Small intestine (tissue), 7 donors: ENCODE data around the gene OR51V1. TPM values are rescaled to one million over a fixed set of nuclear protein-coding genes. Genes with fewer than 3 reads are reported as not detected.

Experiments
- DNase-seq, 2 donors: peaks; one replicate each; pipeline versions ENCODE4 v3.0.0 to v3.0.0-alpha.2; 2013
- FAIRE-seq: peaks from 2 replicates; lab custom pipeline; 2012; peaks lifted over from hg19 to GRCh38; lab: Jason Lieb, UNC
- H3K27ac ChIP-seq, 3 donors: one replicate each; pipeline ENCODE4 v1.5.1; 2013; ENCODE audit warnings: low read length in 2 of 3, mild to moderate bottlenecking in 2 of 3, control low read depth in 1 of 3, inconsistent platforms in 1 of 3, low read depth in 1 of 3, moderate library complexity in 1 of 3
- H3K27me3 ChIP-seq, 3 donors: one replicate each; pipeline ENCODE4 v1.6.1; 2013; ENCODE audit warnings: low read length in 3 of 3, inconsistent platforms in 1 of 3; ENCODE audit not compliant: control insufficient read depth in 3 of 3, insufficient read depth in 3 of 3
- H3K36me3 ChIP-seq, 3 donors: one replicate each; pipeline ENCODE4 v1.6.1; 2013; ENCODE audit warnings: low read length in 3 of 3, inconsistent platforms in 1 of 3, low read depth in 1 of 3, mild to moderate bottlenecking in 1 of 3, moderate library complexity in 1 of 3; ENCODE audit not compliant: control insufficient read depth in 3 of 3, insufficient read depth in 2 of 3
- H3K4me1 ChIP-seq, 3 donors: one replicate each; pipeline ENCODE4 v1.6.1; 2013; ENCODE audit warnings: low read length in 2 of 3, inconsistent platforms in 1 of 3, low read depth in 1 of 3, mild to moderate bottlenecking in 1 of 3, moderate library complexity in 1 of 3; ENCODE audit not compliant: control insufficient read depth in 3 of 3, insufficient read depth in 2 of 3
- H3K4me3 ChIP-seq, 3 donors: one replicate each; pipeline ENCODE4 v1.5.1; 2013; ENCODE audit warnings: low read length in 3 of 3, control low read depth in 1 of 3, inconsistent platforms in 1 of 3, low read depth in 1 of 3, mild to moderate bottlenecking in 1 of 3, moderate library complexity in 1 of 3
- H3K9me3 ChIP-seq, 2 donors: one replicate each; pipeline ENCODE4 v1.6.1; 2013; ENCODE audit warnings: low read depth in 1 of 2, low read length in 1 of 2; ENCODE audit not compliant: control insufficient read depth in 2 of 2, insufficient read depth in 1 of 2
- WGBS, 3 donors: extraction: QIAGEN DNeasy Blood & Tissue Kit; methylation state at CpG; one replicate each; pipeline ENCODE4 v1.1.7; 2013; 5-methylcytosine and 5-hydroxymethylcytosine counted together
- polyA plus RNA-seq, 4 donors: library from polyadenylated mRNA; stranded (reverse) in 3 of 4; unstranded in 1 of 4; fragments of 200-250 nt in 3 of 4; fragments of 120-200 nt in 1 of 4; gene quantifications; one replicate each; pipeline versions ENCODE4 v1.2.1 to v1.2.3, GENCODE V29; 2013
- donor health status: healthy with polysubstance abuse.
- donor health status: control.
- donor health status: control.
- donor health status: Bipolar disorder and iron deficiency.
- donor health status: healthy.

OR51V1 gene
- polyA plus RNA-seq, 4 donors: not detected

GRCh38 chr11:5210376-5210885, 9.9 kb upstream of the OR51V1 start:
- H3K27ac ChIP-seq: no peak overlapping the region
- no peaks in the 10 kb centered on the region for H3K27me3 ChIP-seq
- no peak overlapping the region for H3K4me3 ChIP-seq
- FAIRE-seq: no peak
- no peaks in the 10 kb centered on the region for H3K36me3 ChIP-seq
- H3K4me1 ChIP-seq: no peaks in the 10 kb centered on the region
- H3K9me3 ChIP-seq: no peaks in the 10 kb centered on the region
- DNase-seq: no peak
- WGBS, 3 donors: 49 to 58% (median 50%) methylated on average over 7 of the region's 7 CpGs

GRCh38 chr11:5204787-5205186, 4.3 kb upstream of the OR51V1 start:
- H3K27ac ChIP-seq: no peak overlapping the region
- H3K4me1 ChIP-seq: no peaks in the 10 kb centered on the region
- 18 to 36% (median 34%) methylated on average over 1 of the region's 1 CpG for WGBS, 3 donors
- no peaks in the 10 kb centered on the region for H3K9me3 ChIP-seq
- peak in 1 of 2 donors; percentile 11 for DNase-seq
- H3K4me3 ChIP-seq: no peak overlapping the region
- FAIRE-seq: no peak
- no peaks in the 10 kb centered on the region for H3K36me3 ChIP-seq
- no peaks in the 10 kb centered on the region for H3K27me3 ChIP-seq

- Histone ChIP-seq H3K27ac (no peak overlapping the region), H3K4me3 (no peak overlapping the region), H3K36me3 (no peaks in the 10 kb centered on the region), H3K4me1 (no peaks in the 10 kb centered on the region), H3K9me3 (no peaks in the 10 kb centered on the region), H3K27me3 (no peaks in the 10 kb centered on the region)
- FAIRE-seq: no peak
- DNase-seq: peak in 1 of 2 donors; percentile 17
- 76 to 84% (median 76%) methylated on average over 2 of the region's 2 CpGs for WGBS, 3 donors
These were observed 2.9 kb upstream of the OR51V1 start for GRCh38 chr11:5203366-5203765.

- DNase-seq (no peak), FAIRE-seq (no peak)
- H3K9me3 ChIP-seq: peaks cover 0 to 4% of the 10 kb centered on the region in 2 donors
- no peak overlapping the region for H3K27ac ChIP-seq
- no peaks in the 10 kb centered on the region for H3K36me3 ChIP-seq
- H3K27me3 ChIP-seq: no peaks in the 10 kb centered on the region
- no peaks in the 10 kb centered on the region for H3K4me1 ChIP-seq
- no peak overlapping the region for H3K4me3 ChIP-seq
These were observed 2.2 kb downstream of the OR51V1 start for GRCh38 chr11:5198285-5198684.

- peaks cover 0 to 4% of the 10 kb centered on the region in 2 donors for H3K9me3 ChIP-seq
- no peaks in the 10 kb centered on the region for H3K4me1 ChIP-seq
- no peaks in the 10 kb centered on the region for H3K27me3 ChIP-seq
- FAIRE-seq: no peak
- 72 to 79% (median 72%) methylated on average over 3 of the region's 3 CpGs for WGBS, 3 donors
- no peak overlapping the region for H3K27ac ChIP-seq
- no peak overlapping the region for H3K4me3 ChIP-seq
- DNase-seq: no peak
- H3K36me3 ChIP-seq: no peaks in the 10 kb centered on the region
These were observed 2.9 kb downstream of the OR51V1 start for GRCh38 chr11:5197536-5197935.

GRCh38 chr11:5196731-5197130, 3.8 kb downstream of the OR51V1 start:
- Histone ChIP-seq H3K27ac (no peak overlapping the region), H3K4me3 (no peak overlapping the region), H3K27me3 (no peaks in the 10 kb centered on the region), H3K36me3 (no peaks in the 10 kb centered on the region), H3K4me1 (no peaks in the 10 kb centered on the region), H3K9me3 (peaks cover 0 to 4% of the 10 kb centered on the region in 2 donors)
- DNase-seq (no peak), FAIRE-seq (no peak)
- 73 to 79% (median 73%) methylated on average over 3 of the region's 3 CpGs for WGBS, 3 donors

DNA sequence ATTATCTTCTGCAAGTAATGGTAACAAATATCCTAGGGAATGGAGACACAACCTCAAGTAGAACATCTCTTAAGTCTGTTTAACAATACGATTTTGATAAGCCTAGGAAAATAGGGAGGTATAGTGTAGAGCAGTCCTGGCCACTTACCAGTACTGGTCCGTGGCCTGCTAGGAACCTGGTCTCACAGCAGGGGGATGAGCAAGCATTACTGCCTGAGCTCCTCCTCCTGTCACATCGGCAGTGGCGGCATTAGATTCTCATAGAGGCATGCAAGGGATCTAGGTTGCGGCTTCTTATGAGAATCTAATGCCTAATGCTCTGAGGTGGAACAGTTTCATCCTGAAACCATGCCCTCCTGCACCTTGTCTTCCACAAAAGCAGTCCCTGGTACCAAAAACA, 4.4 kb downstream of the OR51V1 start:
- no peak for FAIRE-seq
- no peak overlapping the region for H3K27ac ChIP-seq

DNA sequence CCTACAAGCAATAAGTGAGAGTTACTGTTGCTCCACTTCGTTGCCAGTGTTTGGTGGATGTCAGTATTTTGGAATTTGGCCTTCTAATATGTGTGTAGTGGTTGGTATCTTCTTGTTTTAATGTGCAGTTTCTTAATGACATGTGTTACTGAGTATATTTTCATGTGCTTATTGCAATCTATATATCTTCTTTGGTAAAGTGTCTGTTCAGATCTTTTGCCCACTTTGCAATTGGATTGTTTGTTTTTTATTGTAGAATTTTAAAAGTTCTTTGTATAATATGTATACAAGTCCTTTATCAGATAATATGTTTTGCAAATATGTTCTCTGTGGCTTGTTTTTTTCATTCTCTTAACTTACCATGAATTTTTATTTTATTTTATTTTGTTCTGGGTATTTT, 7.7 kb downstream of the OR51V1 start:
- Histone ChIP-seq H3K36me3 (no peaks in the 10 kb centered on the region), H3K4me1 (no peaks in the 10 kb centered on the region), H3K4me3 (no peak overlapping the region), H3K9me3 (peaks cover 0 to 12% of the 10 kb centered on the region in 2 donors), H3K27me3 (no peaks in the 10 kb centered on the region), H3K27ac (no peak overlapping the region)
- no peak for FAIRE-seq
- WGBS, 3 donors: 9 to 24% (median 10%) methylated on average over 1 of the region's 1 CpG
- no peak for DNase-seq

More for the DNA sequence above, 4.4 kb downstream of the OR51V1 start:
- 64 to 73% (median 70%) methylated on average over 5 of the region's 5 CpGs for WGBS, 3 donors
- no peak for DNase-seq
- no peaks in the 10 kb centered on the region for H3K4me1 ChIP-seq
- H3K9me3 ChIP-seq: peaks cover 0 to 4% of the 10 kb centered on the region in 2 donors
- H3K36me3 ChIP-seq: no peaks in the 10 kb centered on the region
- no peaks in the 10 kb centered on the region for H3K27me3 ChIP-seq
- H3K4me3 ChIP-seq: no peak overlapping the region

DNA sequence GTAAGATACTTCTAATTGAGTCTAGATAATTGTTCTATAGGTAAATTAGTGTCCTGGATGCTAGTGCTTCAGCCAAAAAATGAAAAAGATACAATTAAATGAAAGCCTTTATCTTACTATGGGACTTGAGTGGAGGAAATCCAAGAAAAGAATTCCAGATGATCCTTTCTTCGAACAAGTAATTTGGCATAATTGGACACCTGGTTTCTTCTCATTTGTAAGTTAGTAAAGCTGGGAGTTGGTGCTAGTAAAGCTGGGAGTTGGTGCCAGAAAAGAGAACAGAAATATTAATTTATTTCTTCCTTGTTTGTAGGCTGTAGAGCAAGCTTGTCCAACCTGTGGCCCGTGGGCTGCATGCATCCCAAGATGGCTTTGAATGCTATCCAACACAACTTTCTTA, 12.3 kb downstream of the OR51V1 start:
- H3K36me3 ChIP-seq: no peaks in the 10 kb centered on the region
- no peak for FAIRE-seq
- H3K9me3 ChIP-seq: peaks cover 0 to 8% of the 10 kb centered on the region in 2 donors
- no peaks in the 10 kb centered on the region for H3K4me1 ChIP-seq
- no peaks in the 10 kb centered on the region for H3K27me3 ChIP-seq
- no peak overlapping the region for H3K27ac ChIP-seq
- H3K4me3 ChIP-seq: no peak overlapping the region
- no peak for DNase-seq
- 86 to 90% (median 88%) methylated on average over 2 of the region's 2 CpGs for WGBS, 3 donors
